ENCODE measurements around the gene TLE1. TPM values are rescaled to one million over a fixed set of nuclear protein-coding genes. Genes with fewer than 3 reads are reported as not detected.

Gene TLE1
- total RNA-seq, 1 experiment from 2014 or later = 17.3 TPM

DNA sequence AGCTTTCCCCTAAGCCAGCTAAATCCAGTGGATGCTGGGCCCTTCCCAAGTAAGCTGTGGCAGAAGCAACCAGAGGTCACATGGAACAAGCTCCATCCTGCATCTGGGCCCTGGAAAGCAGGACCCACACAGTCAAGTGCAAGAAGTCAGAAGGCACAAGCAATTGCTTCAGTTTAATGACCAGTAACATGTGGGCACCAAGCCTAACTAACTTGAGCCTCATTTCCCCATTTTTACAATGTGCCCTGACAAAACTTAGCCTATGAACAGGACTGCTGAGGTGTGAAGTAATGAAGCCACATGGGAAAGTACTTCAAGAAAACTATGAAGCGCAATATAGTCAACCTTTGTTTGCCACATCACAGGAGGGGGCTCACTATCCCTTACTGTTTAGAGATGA is 90.5 kb downstream of the TLE1 start:
- RAD21 ChIA-PET (ENCODE audit: low non-redundant PET in 1 of 2, low total read pairs in 2 of 2, uncharacterized antibody in 2 of 2, unreplicated experiment in 2 of 2) = no interaction called here
- Histone ChIP-seq H3K9me3 (ENCODE audit: control insufficient read depth in 1 of 2, insufficient read depth in 1 of 2, low read depth in 1 of 2, low read length in 2 of 2) (no peaks in the 10 kb centered on the region), H3K27ac (ENCODE audit: low read depth, low read length) (no peak overlapping the region), H3K27me3 (ENCODE audit: insufficient read depth, low read length) (no peaks in the 10 kb centered on the region), H3K4me3 (replicated peaks in 1 of 2; ENCODE audit: low read depth in 1 of 2, low read length in 2 of 2) (no peak overlapping the region), H4K20me1 (ENCODE audit: insufficient read depth) (no peaks in the 10 kb centered on the region), H3K9ac (ENCODE audit: low read length) (no peak overlapping the region), H3K36me3 (ENCODE audit: control insufficient read depth in 1 of 2, insufficient read depth in 2 of 2, low read length in 2 of 2) (no peaks in the 10 kb centered on the region), H3K4me1 (ENCODE audit: control insufficient read depth in 1 of 2, insufficient read depth in 2 of 2, low read length in 2 of 2) (no peaks in the 10 kb centered on the region), H3K4me2 (ENCODE audit: low read length) (no peak overlapping the region), H2AFZ (ENCODE audit: low read depth, low read length, poor library complexity, severe bottlenecking) (no peak overlapping the region), H3K79me2 (ENCODE audit: insufficient read depth, low read length) (no peaks in the 10 kb centered on the region), H3K9me2 (ENCODE audit: insufficient read depth) (no peaks in the 10 kb centered on the region)
- no peak for ATAC-seq
- intact Hi-C loops (cut with micrococcal nuclease) = no loop called here
- CTCF ChIA-PET = no interaction called here
- no peak for TF ChIP-seq CEBPB (IDR thresholded peaks at IDR 0.05; ENCODE audit: low read depth)
- no peak for TF ChIP-seq SP1 (IDR thresholded peaks at IDR 0.05; ENCODE audit: low read depth)
- TF ChIP-seq REST (IDR thresholded peaks at IDR 0.05; ENCODE audit: low read depth) = no peak
- TF ChIP-seq JUND (IDR thresholded peaks at IDR 0.05) = no peak
- no peak for TF ChIP-seq SRF (IDR thresholded peaks at IDR 0.05; ENCODE audit: low read depth)
- TF ChIP-seq FOSL1 (IDR thresholded peaks at IDR 0.05; ENCODE audit: low read depth) = no peak
- BruUV-seq (replicated peaks) = no TSS peak
- POLR2A ChIA-PET = no interaction called here
- no peak for DNase-seq (ENCODE audit: low read depth, low spot score)

DNA sequence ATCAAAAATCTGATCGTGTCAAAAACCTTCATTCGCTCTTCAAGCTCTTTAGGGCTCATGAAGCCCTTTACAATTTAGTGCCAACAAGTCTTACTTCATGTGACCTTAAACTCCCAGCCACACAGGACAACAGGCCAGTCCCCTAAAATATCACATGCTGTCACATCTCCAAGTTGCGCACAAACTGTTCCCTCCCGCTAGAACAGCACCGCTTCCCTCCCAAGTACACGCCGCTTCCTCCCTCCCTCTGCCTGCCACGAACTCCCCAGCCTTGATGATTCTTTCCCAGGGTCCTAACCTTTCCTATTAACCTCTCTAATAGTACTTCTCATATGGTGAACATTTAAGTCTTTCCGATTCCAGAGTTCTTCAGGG is 91.2 kb downstream of the TLE1 start:
- Histone ChIP-seq H3K9me3 (ENCODE audit: control insufficient read depth in 1 of 2, insufficient read depth in 1 of 2, low read depth in 1 of 2, low read length in 2 of 2) (no peaks in the 10 kb centered on the region), H3K79me2 (ENCODE audit: insufficient read depth, low read length) (no peaks in the 10 kb centered on the region), H3K36me3 (ENCODE audit: control insufficient read depth in 1 of 2, insufficient read depth in 2 of 2, low read length in 2 of 2) (no peaks in the 10 kb centered on the region), H3K27me3 (ENCODE audit: insufficient read depth, low read length) (no peaks in the 10 kb centered on the region), H3K4me1 (ENCODE audit: control insufficient read depth in 1 of 2, insufficient read depth in 2 of 2, low read length in 2 of 2) (no peaks in the 10 kb centered on the region), H3K9ac (ENCODE audit: low read length) (no peak overlapping the region), H3K4me2 (ENCODE audit: low read length) (no peak overlapping the region), H4K20me1 (ENCODE audit: insufficient read depth) (no peaks in the 10 kb centered on the region), H2AFZ (ENCODE audit: low read depth, low read length, poor library complexity, severe bottlenecking) (no peak overlapping the region), H3K9me2 (ENCODE audit: insufficient read depth) (no peaks in the 10 kb centered on the region), H3K27ac (ENCODE audit: low read depth, low read length) (no peak overlapping the region), H3K4me3 (replicated peaks in 1 of 2; ENCODE audit: low read depth in 1 of 2, low read length in 2 of 2) (no peak overlapping the region)
- RAD21 ChIA-PET (ENCODE audit: low non-redundant PET in 1 of 2, low total read pairs in 2 of 2, uncharacterized antibody in 2 of 2, unreplicated experiment in 2 of 2) = no interaction called here
- CTCF ChIA-PET = no interaction called here
- BruUV-seq (replicated peaks) = no TSS peak
- POLR2A ChIA-PET = no interaction called here
- intact Hi-C loops (cut with micrococcal nuclease) = no loop called here
- ATAC-seq = no peak
- DNase-seq (ENCODE audit: low read depth, low spot score) = no peak
- TF ChIP-seq SP1 (IDR thresholded peaks at IDR 0.05; ENCODE audit: low read depth) (no peak), ZFX (IDR thresholded peaks at IDR 0.05) (no peak), REST (IDR thresholded peaks at IDR 0.05; ENCODE audit: low read depth) (no peak), RAD21 (IDR thresholded peaks at IDR 0.05; ENCODE audit: low read depth) (no peak), POLR2AphosphoS5 (IDR thresholded peaks at IDR 0.05; ENCODE audit: low read depth, low read length) (no peak), CTCF (IDR thresholded peaks at IDR 0.05 in 2 of 3, conservative IDR thresholded peaks at IDR 0.05 in 1 of 3; ENCODE audit: borderline replicate concordance in 1 of 3, insufficient read depth in 1 of 3, low read depth in 2 of 3, low read length in 2 of 3) (no peak), EZH2 (IDR thresholded peaks at IDR 0.05) (no peak), JUND (IDR thresholded peaks at IDR 0.05) (no peak), EZH2phosphoT487 (IDR thresholded peaks at IDR 0.05; ENCODE audit: borderline replicate concordance) (no peak), SRF (IDR thresholded peaks at IDR 0.05; ENCODE audit: low read depth) (no peak)

Data from HCT116 (cell line).